Peyer's patch (tissue), 4 donors: ENCODE measurements around the gene TMA7. TPM values are rescaled to one million over a fixed set of nuclear protein-coding genes. Genes with fewer than 3 reads are reported as not detected.
"Not testable (repeated sequence)": the region's sequence is repeated elsewhere in the genome, so short reads cannot be mapped to it uniquely, and the experiment has no call there.

ENCODE experiments used
- DNase-seq, 3 donors: peaks; one replicate each; pipeline ENCODE4 v3.0.0-alpha.2; 2017 to 2019
- H3K27ac ChIP-seq, 4 donors: fragments of 200-600 bp; sonication (generic); one replicate each; pipeline ENCODE4 v1.5.1; 2016 to 2019
- H3K27me3 ChIP-seq, 2 donors: fragments of 200-600 bp; sonication (generic); one replicate each; pipeline ENCODE4 v1.5.1; 2019
- H3K36me3 ChIP-seq, 3 donors: fragments of 200-600 bp; sonication (generic); one replicate each; pipeline ENCODE4 v1.5.1; 2016 to 2019
- H3K4me1 ChIP-seq, 4 donors: fragments of 200-600 bp; sonication (generic); one replicate each; pipeline ENCODE4 v1.5.1; 2016 to 2019
- H3K4me3 ChIP-seq, 4 donors: fragments of 200-600 bp; sonication (generic); 1 replicate in 3 of 4; 2 replicates in 1 of 4; pipeline ENCODE4 v1.5.1; 2016 to 2019; ENCODE audit warnings: mild to moderate bottlenecking in 1 of 4
- H3K9me3 ChIP-seq, 4 donors: fragments of 200-600 bp; sonication (generic); one replicate each; pipeline ENCODE4 v1.5.1; 2016 to 2019; ENCODE audit warnings: mild to moderate bottlenecking in 1 of 4
- POLR2A ChIP-seq, 2 donors: fragments of 450-650 bp; IDR thresholded peaks; one replicate each; pipeline ENCODE4 v1.5.1; 2017; ENCODE audit warnings: antibody characterized with exemption in 2 of 2, mild to moderate bottlenecking in 2 of 2, moderate library complexity in 2 of 2
- total RNA-seq, 4 donors: library from RNA; depleted of rRNA; stranded (reverse); fragments of >200 nt; gene quantifications; one replicate each; pipeline ENCODE4 v1.1.0, GENCODE V29; 2016
- TF ChIP-seq, protein P1 (sequence below), 6 experiments: fragments of 450-650 bp in 4 of 6; fragments of 200-600 bp in 2 of 6; sonication (generic) in 1 of 6; IDR thresholded peaks; one replicate each; pipeline ENCODE4 v1.5.1; 2017 to 2019; ENCODE audit warnings: antibody characterized with exemption in 6 of 6, mild to moderate bottlenecking in 3 of 6, moderate library complexity in 1 of 6

TMA7 gene
- total RNA-seq, 4 donors from 2014 or later = 142 to 246 (median 153) TPM

DNA sequence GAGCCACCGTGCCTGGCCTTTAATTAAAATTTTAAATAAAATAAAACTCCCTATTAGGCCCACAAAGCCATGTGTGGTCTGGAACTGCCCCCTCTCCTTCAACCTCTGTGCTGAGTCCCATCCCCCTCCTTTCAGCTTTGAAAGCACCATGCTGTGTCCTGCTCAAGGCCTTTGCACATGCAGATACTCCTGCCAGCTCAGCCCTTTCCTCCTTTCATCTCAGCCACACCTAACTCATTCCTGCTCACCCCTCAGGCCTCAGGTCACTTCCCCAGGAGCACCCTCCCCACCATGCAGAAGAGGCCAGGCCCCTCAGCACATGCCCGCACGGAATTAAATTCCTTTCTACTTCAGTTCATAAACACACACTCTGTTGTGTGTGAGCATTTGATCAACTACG, 34.6 kb downstream of the TMA7 start:
- H3K9me3 ChIP-seq = no peaks in the 10 kb centered on the region
- DNase-seq = no peak
- H3K27ac ChIP-seq = no peak overlapping the region
- no peaks in the 10 kb centered on the region for H3K27me3 ChIP-seq
- TF ChIP-seq, protein P1, sequence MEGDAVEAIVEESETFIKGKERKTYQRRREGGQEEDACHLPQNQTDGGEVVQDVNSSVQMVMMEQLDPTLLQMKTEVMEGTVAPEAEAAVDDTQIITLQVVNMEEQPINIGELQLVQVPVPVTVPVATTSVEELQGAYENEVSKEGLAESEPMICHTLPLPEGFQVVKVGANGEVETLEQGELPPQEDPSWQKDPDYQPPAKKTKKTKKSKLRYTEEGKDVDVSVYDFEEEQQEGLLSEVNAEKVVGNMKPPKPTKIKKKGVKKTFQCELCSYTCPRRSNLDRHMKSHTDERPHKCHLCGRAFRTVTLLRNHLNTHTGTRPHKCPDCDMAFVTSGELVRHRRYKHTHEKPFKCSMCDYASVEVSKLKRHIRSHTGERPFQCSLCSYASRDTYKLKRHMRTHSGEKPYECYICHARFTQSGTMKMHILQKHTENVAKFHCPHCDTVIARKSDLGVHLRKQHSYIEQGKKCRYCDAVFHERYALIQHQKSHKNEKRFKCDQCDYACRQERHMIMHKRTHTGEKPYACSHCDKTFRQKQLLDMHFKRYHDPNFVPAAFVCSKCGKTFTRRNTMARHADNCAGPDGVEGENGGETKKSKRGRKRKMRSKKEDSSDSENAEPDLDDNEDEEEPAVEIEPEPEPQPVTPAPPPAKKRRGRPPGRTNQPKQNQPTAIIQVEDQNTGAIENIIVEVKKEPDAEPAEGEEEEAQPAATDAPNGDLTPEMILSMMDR (IDR thresholded peaks at IDR 0.05) = no peak
- no peak for TF ChIP-seq POLR2A (IDR thresholded peaks at IDR 0.05)
- no peak overlapping the region for H3K4me3 ChIP-seq
- H3K36me3 ChIP-seq = no peaks in the 10 kb centered on the region
- H3K4me1 ChIP-seq = peaks cover 0 to 28% (median 22%) of the 10 kb centered on the region in 4 donors

DNA sequence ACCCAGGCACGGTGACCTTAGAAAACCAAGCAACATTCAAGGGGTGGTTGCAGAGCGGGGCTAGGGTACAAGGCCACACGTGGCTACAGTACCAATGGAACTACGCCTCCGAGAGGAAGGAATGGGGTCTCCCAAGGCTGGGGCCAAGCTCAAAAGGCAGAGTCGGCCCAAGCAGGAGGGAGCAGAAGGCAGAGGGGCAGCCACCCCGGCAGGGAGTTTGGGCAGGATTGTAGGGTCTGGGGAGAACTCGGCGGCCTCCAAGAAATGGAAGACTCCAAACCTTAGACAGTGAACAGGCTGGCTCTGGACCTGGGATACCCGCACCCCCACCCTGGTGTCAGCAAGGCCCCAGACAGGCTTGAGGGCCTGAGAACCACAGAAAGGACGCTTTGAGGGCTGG, 35.1 kb downstream of the TMA7 start:
- no peak for DNase-seq
- H3K27me3 ChIP-seq = no peaks in the 10 kb centered on the region
- H3K36me3 ChIP-seq = no peaks in the 10 kb centered on the region
- H3K4me1 ChIP-seq = peaks cover 0 to 22% (median 17%) of the 10 kb centered on the region in 4 donors
- TF ChIP-seq, protein P1 (IDR thresholded peaks at IDR 0.05) = no peak
- no peak for TF ChIP-seq POLR2A (IDR thresholded peaks at IDR 0.05)
- H3K9me3 ChIP-seq = no peaks in the 10 kb centered on the region
- H3K4me3 ChIP-seq = no peak overlapping the region
- no peak overlapping the region for H3K27ac ChIP-seq

DNA sequence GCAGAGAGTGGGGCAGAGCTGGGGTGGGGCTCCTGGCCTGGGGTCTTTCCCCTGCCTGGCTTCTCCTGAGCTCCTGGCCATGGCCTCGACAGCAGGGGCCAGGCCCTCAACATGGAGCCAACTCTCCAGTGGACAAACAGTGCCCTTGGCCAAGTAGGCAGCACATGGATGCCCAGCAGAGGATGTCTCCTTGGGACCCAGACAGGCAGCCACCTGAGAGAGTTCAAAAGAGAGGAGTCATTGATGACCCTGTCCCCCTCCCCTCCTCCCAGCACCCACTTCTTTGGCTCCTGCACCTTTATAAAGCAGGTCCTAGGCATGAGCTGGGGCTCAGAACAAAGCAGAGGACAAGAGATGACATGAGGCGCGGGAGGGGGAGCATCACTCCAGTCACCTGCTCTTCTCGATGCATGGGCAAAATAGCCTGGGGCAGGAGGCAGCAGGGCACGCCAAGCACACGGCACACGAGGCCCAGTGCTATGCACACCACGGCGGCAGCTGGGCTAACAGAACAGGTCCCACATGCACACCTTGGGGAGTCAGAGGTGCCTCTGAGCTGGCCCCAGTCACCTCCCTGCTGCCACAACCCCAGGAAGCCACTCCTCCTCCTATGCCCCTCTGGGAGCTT, 36.5 kb downstream of the TMA7 start:
- Histone ChIP-seq H3K9me3 (no peaks in the 10 kb centered on the region), H3K27me3 (no peaks in the 10 kb centered on the region)
- TF ChIP-seq, protein P1 (IDR thresholded peaks at IDR 0.05) = no peak
- TF ChIP-seq POLR2A (IDR thresholded peaks at IDR 0.05) = no peak

DNA sequence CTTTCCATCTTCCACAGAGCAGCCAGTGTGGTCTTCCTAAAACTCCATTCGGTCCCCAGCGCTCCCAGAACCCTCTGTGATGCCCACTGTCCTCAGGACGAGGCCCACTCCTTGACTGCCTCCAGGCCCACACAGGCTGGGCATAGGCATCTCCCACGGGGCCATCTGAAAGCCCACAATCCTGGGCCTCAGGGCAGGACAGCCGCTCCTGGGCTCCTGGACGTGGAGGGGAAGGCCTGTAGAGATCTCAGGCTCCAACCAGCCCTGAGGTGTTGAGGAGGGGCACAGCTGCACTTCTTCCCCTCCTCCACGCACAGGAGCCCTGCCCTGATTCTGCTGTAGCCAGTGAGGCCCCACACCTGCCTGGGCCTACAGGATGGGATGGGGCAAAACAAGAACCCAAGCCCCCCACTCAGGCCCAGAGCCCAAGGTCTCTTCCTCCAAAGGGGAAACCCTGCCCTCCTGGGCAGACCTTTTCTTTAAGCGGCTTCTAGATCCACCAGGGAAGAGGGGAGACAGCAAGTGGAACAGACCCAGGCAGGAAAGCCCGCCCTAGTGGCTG, 38.0 kb downstream of the TMA7 start:
- DNase-seq = no peak
- TF ChIP-seq, protein P1 (IDR thresholded peaks at IDR 0.05) = no peak
- TF ChIP-seq POLR2A (IDR thresholded peaks at IDR 0.05) = no peak
- H3K27ac ChIP-seq = peak overlapping the region; percentile 21 to 77 (median 69)
- H3K36me3 ChIP-seq = no peaks in the 10 kb centered on the region
- no peak overlapping the region for H3K4me3 ChIP-seq
- H3K27me3 ChIP-seq = no peaks in the 10 kb centered on the region
- no peaks in the 10 kb centered on the region for H3K9me3 ChIP-seq
- peaks cover 0 to 7% (median 4%) of the 10 kb centered on the region in 4 donors for H3K4me1 ChIP-seq

More for the DNA sequence above, 36.5 kb downstream of the TMA7 start:
- H3K4me3 ChIP-seq = no peak overlapping the region
- no peaks in the 10 kb centered on the region for H3K36me3 ChIP-seq
- H3K4me1 ChIP-seq = peaks cover 0 to 14% (median 8%) of the 10 kb centered on the region in 4 donors
- H3K27ac ChIP-seq = peak overlapping the region in 1 of 4 donors; percentile 77
- no peak for DNase-seq

DNA sequence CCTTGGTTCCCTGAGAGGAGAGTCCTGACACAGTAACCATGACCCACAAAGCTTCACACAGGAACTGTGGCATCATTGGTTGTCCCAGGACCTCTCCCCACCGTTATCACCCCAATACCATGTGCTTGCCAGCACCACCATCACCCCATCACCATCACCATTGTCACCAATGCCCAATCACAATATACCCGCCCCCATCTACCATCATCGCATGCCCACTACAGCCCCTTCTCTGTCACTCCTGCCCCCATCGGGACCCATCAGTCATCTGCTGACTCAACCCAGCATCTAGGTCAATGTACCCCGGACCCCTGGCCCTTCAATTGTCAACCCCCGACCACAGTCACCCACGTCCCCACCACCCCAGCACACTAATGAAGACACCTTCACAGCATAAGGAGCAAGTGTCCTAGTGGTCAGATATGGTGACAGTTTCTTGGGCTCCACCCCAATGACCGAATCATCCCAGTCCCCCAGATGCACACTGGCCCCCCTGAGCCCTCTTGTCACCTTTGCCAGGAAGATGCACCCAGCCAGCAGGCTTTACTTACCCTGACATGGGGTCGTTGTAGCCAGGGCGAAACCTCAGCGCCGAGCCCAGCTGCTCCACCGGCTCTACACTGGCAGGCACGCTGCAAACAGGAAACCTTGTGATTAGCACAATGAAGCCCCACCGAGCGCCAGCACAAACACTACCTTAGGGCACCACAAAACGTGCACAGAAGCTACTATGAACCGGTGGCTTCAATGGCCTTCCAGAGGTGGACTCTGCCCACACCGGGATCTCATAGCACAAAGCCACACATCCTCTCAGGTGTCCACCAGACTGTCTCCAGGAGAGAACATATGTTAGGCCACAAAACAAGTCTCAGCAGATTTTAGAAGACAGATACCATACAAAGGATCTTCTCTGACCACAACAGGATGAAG, 38.8 kb downstream of the TMA7 start:
- Histone ChIP-seq H3K27ac (peak overlapping the region; percentile 61 to 77 (median 69)), H3K9me3 (no peaks in the 10 kb centered on the region)

DNA sequence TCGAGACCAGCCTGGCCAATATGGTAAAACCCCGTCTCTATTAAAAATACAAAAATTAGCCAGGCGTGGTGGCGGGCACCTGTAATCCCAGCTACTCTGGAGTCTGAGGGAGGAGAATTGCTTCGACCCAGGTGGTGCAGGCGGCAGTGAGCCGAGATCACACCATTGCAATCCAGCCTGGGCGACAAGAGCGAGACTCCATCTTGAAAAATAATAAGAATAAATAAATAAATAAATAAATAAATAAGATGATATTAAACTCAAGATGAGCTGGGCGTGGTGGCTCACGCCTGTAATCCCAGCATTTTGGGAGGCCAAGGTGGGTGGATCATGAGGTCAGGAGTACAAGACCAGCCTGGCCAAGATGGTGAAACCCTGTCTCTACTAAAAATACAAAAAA, 40.8 kb downstream of the TMA7 start:
- H3K36me3 ChIP-seq, H3K4me3 ChIP-seq, H3K9me3 ChIP-seq, DNase-seq, H3K27me3 ChIP-seq, H3K27ac ChIP-seq, H3K4me1 ChIP-seq: not testable (repeated sequence)

More for the DNA sequence above, 38.8 kb downstream of the TMA7 start:
- Histone ChIP-seq H3K27me3 (no peaks in the 10 kb centered on the region), H3K4me1 (no peaks in the 10 kb centered on the region), H3K36me3 (no peaks in the 10 kb centered on the region), H3K4me3 (peak overlapping the region in 3 of 4 donors; percentile 19 to 24 (median 21))
- peak in 2 of 3 donors; percentile 82 to 86 for DNase-seq
- TF ChIP-seq, protein P1 (IDR thresholded peaks at IDR 0.05) = no peak
- TF ChIP-seq POLR2A (IDR thresholded peaks at IDR 0.05) = no peak

DNA sequence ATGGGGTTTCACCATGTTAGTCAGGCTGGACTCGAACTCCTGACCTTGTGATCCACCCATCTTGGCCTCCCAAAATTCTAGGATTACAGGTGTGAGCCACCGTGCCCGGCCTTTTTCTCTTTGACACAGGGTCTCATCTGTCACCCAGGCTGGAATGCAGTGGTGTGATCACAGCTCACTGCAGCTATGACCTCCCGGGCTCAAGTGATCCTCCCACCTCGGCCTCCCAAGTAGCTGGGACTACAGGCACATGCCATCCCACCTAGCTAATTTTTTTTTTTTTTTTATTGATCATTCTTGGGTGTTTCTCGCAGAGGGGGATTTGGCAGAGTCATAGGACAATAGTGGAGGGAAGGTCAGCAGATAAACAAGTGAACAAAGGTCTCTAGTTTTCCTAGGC, 42.8 kb downstream of the TMA7 start:
- not testable (repeated sequence) for DNase-seq, H3K9me3 ChIP-seq

More for the DNA sequence above, 42.8 kb downstream of the TMA7 start:
- not testable (repeated sequence) for H3K27me3 ChIP-seq, H3K36me3 ChIP-seq, H3K27ac ChIP-seq, H3K4me1 ChIP-seq, H3K4me3 ChIP-seq
